NCI-H1417 treated with DMSO at 0.1 percent for 48 hours (cell line): Measurements from ENCODE around the gene PLEKHO1.
"Not testable (repeated sequence)": the region's sequence is repeated elsewhere in the genome, so short reads cannot be mapped to it uniquely, and the experiment has no call there.

Source experiments
- DNase-seq: peaks from one replicate; lab custom pipeline; 2025; lab: John Stamatoyannopoulos, UW

The PLEKHO1 gene

GRCh38 chr1:150173141-150173585 is 23.4 kb downstream of the PLEKHO1 start:
- DNase-seq, result no peak

GRCh38 chr1:150176593-150176992 is 26.9 kb downstream of the PLEKHO1 start:
- no peak for DNase-seq

- DNase-seq, result no peak
Measured at GRCh38 chr1:150178548-150178947, 28.8 kb downstream of the PLEKHO1 start.

- DNase-seq, result no peak
Measured at GRCh38 chr1:150179867-150180266, 30.2 kb downstream of the PLEKHO1 start.

GRCh38 chr1:150180474-150180873 is 30.8 kb downstream of the PLEKHO1 start:
- no peak for DNase-seq

- DNase-seq, result no peak
Measured at GRCh38 chr1:150182247-150182646, 32.5 kb downstream of the PLEKHO1 start.

GRCh38 chr1:150183061-150183460 is 33.3 kb downstream of the PLEKHO1 start:
- no peak for DNase-seq

- no peak for DNase-seq
Measured at GRCh38 chr1:150185481-150185880, 35.8 kb downstream of the PLEKHO1 start.

- not testable (repeated sequence) for DNase-seq
Measured at GRCh38 chr1:150186438-150186788, 36.7 kb downstream of the PLEKHO1 start.

- DNase-seq, result no peak
Measured at GRCh38 chr1:150186789-150187559, 37.3 kb downstream of the PLEKHO1 start.

GRCh38 chr1:150187560-150187931 is 37.8 kb downstream of the PLEKHO1 start:
- DNase-seq, result no peak

GRCh38 chr1:150192012-150192411 is 42.3 kb downstream of the PLEKHO1 start:
- no peak for DNase-seq

GRCh38 chr1:150194381-150195031 is 44.8 kb downstream of the PLEKHO1 start:
- no peak for DNase-seq

GRCh38 chr1:150196417-150196816 is 46.7 kb downstream of the PLEKHO1 start:
- DNase-seq, result no peak

- DNase-seq, result no peak
Measured at GRCh38 chr1:150207281-150207971, 57.7 kb downstream of the PLEKHO1 start.

- not testable (repeated sequence) for DNase-seq
Measured at GRCh38 chr1:150208460-150208859, 58.7 kb downstream of the PLEKHO1 start.
